AML-193 (cell line): ENCODE results near the gene GREB1L.
"Not testable (repeated sequence)": the region's sequence is repeated elsewhere in the genome, so short reads cannot be mapped to it uniquely, and the experiment has no call there.

ENCODE experiments used
- DNase-seq, 2 experiments: peaks; one replicate each; lab custom pipeline; 2025; lab: John Stamatoyannopoulos, UW

GREB1L gene

DNA sequence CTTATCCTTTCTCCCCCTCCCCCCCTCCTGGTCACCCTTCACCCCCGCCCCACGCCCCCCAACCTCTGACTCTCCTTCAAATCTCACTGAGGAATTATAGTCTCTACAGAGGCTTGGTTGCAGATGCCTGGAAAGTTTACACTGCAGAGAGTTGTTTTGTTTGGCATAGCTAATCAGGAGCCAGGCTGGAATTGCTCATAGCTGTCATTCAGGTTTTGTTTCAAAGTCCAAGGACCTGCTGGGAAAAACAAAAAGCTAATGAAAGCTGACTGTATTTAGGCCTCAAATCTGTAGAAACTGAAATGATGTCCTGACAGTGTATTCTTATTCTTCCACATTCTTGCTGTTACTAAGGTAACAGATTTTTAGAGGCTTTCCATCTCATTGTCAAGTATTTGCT is 22.6 kb downstream of the GREB1L start:
- DNase-seq: no peak

- DNase-seq: no peak
Measured at GRCh38 chr18:21265971-21266673, 24.1 kb downstream of the GREB1L start.

- no peak for DNase-seq
Measured at GRCh38 chr18:21267400-21267799, 25.4 kb downstream of the GREB1L start.

DNA sequence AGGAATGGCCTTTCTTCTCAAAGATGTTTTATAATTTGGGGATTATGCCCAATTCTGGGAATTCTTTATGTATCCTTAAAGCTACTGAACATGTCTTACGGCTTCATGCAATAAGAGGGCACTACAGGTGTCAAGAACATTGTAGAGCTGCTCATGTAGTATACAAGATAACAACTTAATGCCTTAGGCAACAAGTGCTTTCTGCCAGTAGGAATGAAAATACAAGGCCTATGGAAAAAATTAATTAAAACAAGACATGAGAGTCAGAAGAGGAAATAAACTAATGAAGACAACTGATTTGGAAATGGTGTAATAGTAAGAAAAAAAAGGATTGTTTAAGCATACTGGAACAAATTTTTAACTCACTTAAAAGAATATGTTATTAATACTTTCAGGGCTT is 27.3 kb downstream of the GREB1L start:
- DNase-seq: no peak

- DNase-seq: no peak
Measured at GRCh38 chr18:21270453-21270852, 28.4 kb downstream of the GREB1L start.

DNA sequence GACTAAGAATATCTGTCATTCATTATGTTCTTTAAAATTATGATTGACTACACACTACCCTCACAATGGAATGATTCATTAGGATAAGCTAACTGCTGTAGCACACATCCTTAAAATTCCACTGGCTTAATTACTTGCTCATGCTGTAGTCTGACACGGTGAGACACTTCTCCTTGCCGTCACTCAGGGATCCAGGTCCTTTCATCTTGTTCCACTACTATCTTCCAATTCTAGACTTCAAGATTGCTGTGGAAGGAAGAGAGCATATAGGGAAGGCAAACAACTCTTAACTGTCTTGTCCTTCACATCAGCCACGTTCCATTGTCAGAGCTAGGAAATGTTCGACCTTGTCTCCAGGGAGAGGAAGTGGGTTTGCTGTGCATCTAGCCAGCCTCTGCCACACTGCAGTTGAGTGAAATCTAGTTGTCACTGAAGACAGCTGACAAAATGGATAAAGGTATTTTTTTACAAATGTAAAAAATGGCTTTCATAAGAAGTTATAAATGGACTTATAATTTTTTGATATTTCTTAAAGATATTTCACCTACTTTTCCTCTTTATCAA is 30.1 kb downstream of the GREB1L start:
- DNase-seq: no peak

GRCh38 chr18:21273568-21273967 is 31.5 kb downstream of the GREB1L start:
- no peak for DNase-seq

DNA sequence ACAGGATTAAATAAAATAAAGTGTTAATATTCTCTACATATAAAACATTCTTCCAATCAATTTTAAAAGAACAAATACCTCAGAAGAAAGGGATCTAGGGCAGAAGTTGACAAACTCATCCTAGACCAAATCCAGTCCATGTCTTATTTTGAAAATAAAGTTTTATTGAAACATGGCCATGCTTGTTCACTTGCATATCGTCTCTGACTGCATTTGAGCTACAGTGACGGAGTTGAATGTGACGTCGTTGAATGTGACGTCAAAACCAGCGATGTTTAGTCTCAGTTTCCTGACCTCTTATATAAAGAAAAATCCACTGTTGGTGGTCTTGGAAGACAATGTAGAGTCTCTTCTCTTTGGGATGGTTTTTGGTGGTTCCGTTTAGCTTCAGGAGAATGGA is 33.6 kb downstream of the GREB1L start:
- DNase-seq: no peak

DNA sequence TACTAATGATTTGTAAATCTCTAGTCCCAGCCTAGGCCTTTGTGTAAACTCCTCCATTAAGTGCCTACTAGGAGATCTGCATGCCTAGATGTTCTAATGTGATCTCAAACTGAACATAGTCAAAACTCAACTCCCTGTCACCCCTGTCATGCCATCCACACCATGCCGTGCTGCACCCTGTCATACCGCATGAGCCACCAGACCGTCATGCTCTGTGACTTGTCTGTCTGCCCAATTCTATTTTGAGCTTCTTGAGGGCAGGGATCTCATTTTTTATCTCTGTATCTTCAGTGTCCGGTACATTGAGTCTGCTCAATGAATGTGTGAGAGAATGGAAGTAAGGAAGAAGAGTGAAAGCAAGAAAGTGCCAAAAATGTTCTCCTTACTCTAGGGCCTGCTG is 35.5 kb downstream of the GREB1L start:
- DNase-seq: no peak

- not testable (repeated sequence) for DNase-seq
Measured at GRCh38 chr18:21278218-21278617, 36.2 kb downstream of the GREB1L start.

GRCh38 chr18:21281603-21282002 is 39.6 kb downstream of the GREB1L start:
- DNase-seq: no peak

- DNase-seq: no peak
Measured at GRCh38 chr18:21284540-21284939, 42.5 kb downstream of the GREB1L start.

DNA sequence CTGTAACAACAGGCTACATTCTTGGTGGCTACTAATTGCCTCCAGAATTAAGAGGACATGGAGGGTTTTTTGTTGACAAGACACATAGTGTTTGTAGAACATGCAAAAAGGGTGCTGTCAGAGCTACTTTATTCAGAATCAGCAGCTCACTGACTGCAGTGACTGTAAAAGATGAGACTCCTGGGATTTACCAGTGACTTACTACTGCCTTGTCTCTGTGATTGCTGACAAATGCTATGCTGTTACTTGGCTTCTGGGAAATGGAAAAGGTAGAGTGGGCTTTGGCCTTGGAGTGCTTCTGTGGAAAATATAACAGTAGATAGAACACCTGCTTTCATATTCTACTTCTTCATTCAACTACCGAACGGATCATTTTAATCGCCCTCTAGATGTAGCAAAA is 47.8 kb downstream of the GREB1L start:
- DNase-seq: no peak

DNA sequence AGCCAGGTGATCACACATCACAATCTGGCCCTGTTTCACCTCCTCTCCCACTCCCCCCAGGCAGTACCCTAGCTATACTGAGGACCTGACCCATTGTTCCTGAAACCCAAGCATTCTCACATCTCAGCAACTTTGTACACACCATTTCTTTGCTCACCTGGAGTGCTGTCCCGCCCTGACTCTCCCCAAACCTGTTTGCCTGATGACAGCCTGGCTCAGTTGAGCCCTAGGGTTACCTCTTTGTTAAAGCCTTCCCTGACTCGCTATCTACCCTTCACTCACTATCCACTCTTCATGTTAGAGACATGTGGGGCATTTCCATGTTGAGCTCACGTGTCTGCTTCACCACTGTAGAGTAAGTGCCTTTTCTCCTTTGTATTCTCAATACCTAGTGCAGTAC is 49.1 kb downstream of the GREB1L start:
- DNase-seq: no peak

- no peak for DNase-seq
Measured at GRCh38 chr18:21293479-21293878, 51.4 kb downstream of the GREB1L start.

DNA sequence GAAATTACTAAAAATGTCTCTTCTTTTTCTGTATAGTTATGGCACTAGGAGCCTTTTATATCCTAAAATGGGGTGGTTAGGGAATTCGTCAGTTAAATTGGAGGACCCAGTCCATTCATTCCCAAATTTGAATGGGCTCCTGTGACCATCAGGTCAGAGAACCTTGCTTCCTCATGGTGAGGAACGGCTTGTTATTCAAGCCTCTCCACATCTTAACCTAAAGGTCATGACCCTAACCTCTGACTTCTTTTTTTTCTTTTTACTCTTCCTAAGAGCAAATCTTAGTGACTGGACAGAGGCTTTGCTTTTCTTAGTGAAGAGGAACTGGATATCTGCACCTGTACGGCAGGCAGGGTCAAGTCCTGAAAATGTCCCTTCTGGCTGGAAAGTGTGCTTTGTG is 53.1 kb downstream of the GREB1L start:
- DNase-seq: no peak

DNA sequence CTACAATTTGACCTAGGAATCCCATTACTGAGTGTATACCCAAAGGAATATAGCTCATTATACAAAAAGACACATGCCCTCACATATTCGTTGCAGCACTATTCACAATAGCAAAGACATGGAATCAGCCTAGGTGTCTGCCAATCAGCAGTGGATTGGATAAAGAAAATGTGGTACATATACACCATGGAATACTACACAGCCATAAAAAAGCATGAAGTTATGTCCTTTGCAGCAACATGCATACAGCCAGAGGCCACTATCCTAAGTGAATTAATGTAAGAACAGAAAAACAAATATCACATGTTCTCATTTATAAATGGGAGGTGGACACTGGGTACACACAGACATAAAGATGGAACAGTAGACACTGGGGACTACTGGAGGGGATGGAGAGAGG is 54.0 kb downstream of the GREB1L start:
- no peak for DNase-seq

- no peak for DNase-seq
Measured at GRCh38 chr18:21298351-21298750, 56.3 kb downstream of the GREB1L start.

DNA sequence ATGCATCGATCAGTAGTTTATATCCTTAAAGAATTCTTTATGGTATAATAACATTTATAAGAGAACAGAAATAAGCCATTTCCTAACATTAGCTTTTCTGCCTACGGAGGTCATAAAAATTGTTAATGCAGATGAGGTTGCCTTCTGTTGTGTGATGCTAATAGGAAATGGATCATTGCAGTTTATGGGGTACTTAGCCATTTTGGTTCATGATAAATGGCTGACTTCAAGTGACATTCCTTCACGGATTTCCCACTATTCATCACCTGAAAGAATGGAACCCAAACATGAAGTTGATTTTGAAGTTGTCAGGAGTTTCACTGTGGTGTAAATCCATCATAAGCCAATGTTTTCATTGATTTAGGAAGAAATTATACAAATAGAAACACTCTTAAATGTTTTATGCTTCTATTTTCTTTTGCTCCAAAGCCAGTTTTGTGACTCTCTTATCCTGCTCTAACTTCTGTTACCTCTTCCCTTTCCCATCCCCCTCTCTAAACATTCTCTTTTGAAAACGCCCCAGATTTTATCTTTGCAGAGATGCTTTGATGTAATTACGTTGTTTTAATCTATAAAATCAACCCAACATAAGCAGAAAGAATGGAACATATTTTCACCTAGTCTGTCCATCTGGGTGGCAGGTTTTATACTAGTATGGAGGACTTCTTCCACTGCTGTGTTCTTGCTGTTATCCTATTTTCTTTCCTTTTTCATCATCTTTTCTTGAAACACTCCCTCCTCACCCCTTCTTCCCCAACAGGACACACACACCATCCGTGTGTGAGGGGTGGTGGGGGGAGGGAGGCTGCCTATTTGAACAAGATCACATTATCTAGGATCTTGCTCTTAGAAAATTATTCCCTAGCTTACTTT is 58.2 kb downstream of the GREB1L start:
- no peak for DNase-seq

DNA sequence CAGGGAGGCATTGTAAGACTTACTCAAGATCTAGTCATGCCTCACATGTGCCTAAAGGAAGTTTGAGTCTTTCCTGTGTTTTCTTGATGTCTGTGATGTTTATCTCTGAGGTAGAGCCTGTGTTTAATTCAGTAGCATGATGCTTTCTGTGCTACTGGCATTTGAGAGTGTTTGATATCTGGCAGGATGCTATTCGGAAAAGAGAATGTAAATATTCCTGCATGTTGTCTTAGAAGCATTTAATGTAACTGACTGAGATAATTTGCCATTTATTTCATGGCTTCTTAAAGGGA is 58.8 kb downstream of the GREB1L start:
- no peak for DNase-seq

DNA sequence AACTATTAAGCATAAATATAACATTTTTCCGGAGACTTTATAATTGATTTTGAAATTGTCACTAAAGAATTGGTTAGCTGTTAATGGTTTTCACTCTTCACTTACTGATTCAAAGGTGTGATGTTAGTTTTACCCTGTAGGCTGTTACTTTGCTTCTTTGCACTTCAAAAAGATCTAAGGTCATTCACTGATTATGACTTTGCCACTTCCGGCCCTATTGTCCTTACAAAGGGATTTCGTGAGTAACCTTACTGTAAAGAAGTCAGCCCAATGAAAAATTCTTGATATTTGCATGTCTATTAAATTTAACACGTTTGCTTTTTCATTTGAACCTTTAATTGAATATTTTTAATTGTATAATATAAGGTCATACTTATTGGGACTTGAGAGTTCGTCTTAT is 61.4 kb downstream of the GREB1L start:
- DNase-seq: no peak

GRCh38 chr18:21303895-21304294 is 61.9 kb downstream of the GREB1L start:
- DNase-seq: no peak

DNA sequence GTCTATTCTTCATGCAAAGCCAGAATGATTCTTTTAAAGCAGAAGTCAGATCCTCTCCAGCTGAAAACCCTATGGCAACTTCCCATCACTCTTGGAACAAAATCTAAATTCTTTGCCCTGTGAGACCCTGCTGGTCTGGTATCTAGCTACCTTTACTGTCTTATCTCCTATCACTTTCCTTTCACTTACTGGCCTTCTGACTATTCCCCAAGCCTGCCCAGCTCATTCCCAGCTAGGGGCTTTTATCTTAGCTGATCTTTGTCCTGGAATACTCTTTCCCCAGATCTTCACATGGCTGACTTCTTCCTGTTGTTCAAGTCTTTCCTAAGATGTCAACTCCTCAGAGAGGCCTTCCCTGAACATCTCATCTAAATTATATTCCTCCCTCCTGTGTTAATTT is 63.6 kb downstream of the GREB1L start:
- no peak for DNase-seq
